OCI-LY1 (cell line): ENCODE results near the gene STX5.

Source experiments
- EZH2 ChIP-seq: fragments of 200-600 bp; sonication (generic), shearing (Covaris generic); IDR thresholded peaks from 2 replicates; pipeline ENCODE4 v1.8.0; 2017; ENCODE audit warnings: borderline replicate concordance, mixed run types, mild to moderate bottlenecking, antibody characterized with exemption, low read length, moderate library complexity, mixed read lengths
- TF ChIP-seq, protein P1 (sequence below): fragments of 200-600 bp; sonication (generic), shearing (Covaris generic); IDR thresholded peaks from 2 replicates; pipeline ENCODE4 v1.5.1; 2017; ENCODE audit warnings: mild to moderate bottlenecking, antibody characterized with exemption, low read length, moderate library complexity, mixed read lengths

- TF ChIP-seq, protein P1, sequence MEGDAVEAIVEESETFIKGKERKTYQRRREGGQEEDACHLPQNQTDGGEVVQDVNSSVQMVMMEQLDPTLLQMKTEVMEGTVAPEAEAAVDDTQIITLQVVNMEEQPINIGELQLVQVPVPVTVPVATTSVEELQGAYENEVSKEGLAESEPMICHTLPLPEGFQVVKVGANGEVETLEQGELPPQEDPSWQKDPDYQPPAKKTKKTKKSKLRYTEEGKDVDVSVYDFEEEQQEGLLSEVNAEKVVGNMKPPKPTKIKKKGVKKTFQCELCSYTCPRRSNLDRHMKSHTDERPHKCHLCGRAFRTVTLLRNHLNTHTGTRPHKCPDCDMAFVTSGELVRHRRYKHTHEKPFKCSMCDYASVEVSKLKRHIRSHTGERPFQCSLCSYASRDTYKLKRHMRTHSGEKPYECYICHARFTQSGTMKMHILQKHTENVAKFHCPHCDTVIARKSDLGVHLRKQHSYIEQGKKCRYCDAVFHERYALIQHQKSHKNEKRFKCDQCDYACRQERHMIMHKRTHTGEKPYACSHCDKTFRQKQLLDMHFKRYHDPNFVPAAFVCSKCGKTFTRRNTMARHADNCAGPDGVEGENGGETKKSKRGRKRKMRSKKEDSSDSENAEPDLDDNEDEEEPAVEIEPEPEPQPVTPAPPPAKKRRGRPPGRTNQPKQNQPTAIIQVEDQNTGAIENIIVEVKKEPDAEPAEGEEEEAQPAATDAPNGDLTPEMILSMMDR: no peak
- no peak for TF ChIP-seq EZH2
These were observed 47.6 kb upstream of the STX5 start for GRCh38 chr11:62879235-62879978.
